Measurements from ENCODE around the gene RBBP5. TPM values are rescaled to one million over a fixed set of nuclear protein-coding genes. Genes with fewer than 3 reads are reported as not detected.

RBBP5 gene
- total RNA-seq, 1 experiment from 2014 or later, result 17.3 TPM

GRCh38 chr1:205102404-205102803, 19.4 kb downstream of the RBBP5 start:
- H3T11ph ChIP-seq (ENCODE audit: low read length), result no peak overlapping the region
- H4K8ac ChIP-seq (replicated peaks; ENCODE audit: insufficient read length, low read depth, low read length), result no peak overlapping the region
- no peak overlapping the region for H2BK15ac ChIP-seq (ENCODE audit: low read depth, low read length)
- no peak overlapping the region for H3K4me3 Mint-ChIP-seq
- WGBS (ENCODE audit: extremely low coverage, insufficient read length, low lambda C conversion rate), result no CpG with 5 or more reads among the region's 3 CpGs
- H2BK120ac ChIP-seq (ENCODE audit: low read depth, low read length, poor library complexity, severe bottlenecking), result no peak overlapping the region
- H3K23ac ChIP-seq (ENCODE audit: insufficient read length, low read depth, low read length), result no peak overlapping the region
- H3K79me1 ChIP-seq (ENCODE audit: insufficient read depth, low read depth, low read length, poor library complexity, severe bottlenecking), result peaks cover 7% of the 10 kb centered on the region
- H3K4ac ChIP-seq (ENCODE audit: low read depth, low read length), result no peak overlapping the region
- no peak overlapping the region for H2AK5ac ChIP-seq (ENCODE audit: insufficient read length, low read length)
- no peak overlapping the region for H3K27ac Mint-ChIP-seq
- H3K4me1 Mint-ChIP-seq, result no peaks in the 10 kb centered on the region
- no peak overlapping the region for H4K5ac ChIP-seq (ENCODE audit: insufficient read length, low read depth, low read length)
- no peaks in the 10 kb centered on the region for H3K4me1 ChIP-seq (ENCODE audit: insufficient read depth, low read length)
- H2BK20ac ChIP-seq (ENCODE audit: low read depth, low read length, poor library complexity, severe bottlenecking), result no peak overlapping the region
- no peaks in the 10 kb centered on the region for H3K27me3 ChIP-seq (ENCODE audit: insufficient read depth, low read length)
- no peak overlapping the region for H3K9ac ChIP-seq (ENCODE audit: extremely low read depth, insufficient read length, low read length)
- no peaks in the 10 kb centered on the region for H4K20me1 ChIP-seq (ENCODE audit: control insufficient read depth, insufficient read depth, insufficient read length)
- H3K9me3 Mint-ChIP-seq, result no peaks in the 10 kb centered on the region
- H3K56ac ChIP-seq (ENCODE audit: insufficient read length, low read depth, low read length), result no peak overlapping the region
- DNase-seq, result no peak
- no peak overlapping the region for H2BK5ac ChIP-seq (ENCODE audit: insufficient read length, low read length)
- H3K23me2 ChIP-seq (ENCODE audit: insufficient read length, low read depth, low read length, poor library complexity, severe bottlenecking), result no peaks in the 10 kb centered on the region
- H4K91ac ChIP-seq (ENCODE audit: insufficient read length, low read depth, low read length), result no peak overlapping the region
- H3K27me3 Mint-ChIP-seq (ENCODE audit: low read depth), result no peaks in the 10 kb centered on the region
- no peaks in the 10 kb centered on the region for H3K9me3 ChIP-seq (ENCODE audit: control insufficient read depth, low read depth, low read length)
- H3K79me2 ChIP-seq (ENCODE audit: insufficient read depth, low read length), result no peaks in the 10 kb centered on the region
- TF ChIP-seq CTCF (conservative IDR thresholded peaks at IDR 0.05), result no peak
- no peak overlapping the region for H3K14ac ChIP-seq (ENCODE audit: insufficient read depth, low read length)
- no peak overlapping the region for H3K4me2 ChIP-seq (ENCODE audit: insufficient read depth, insufficient read length, low read length)
- H3K36me3 Mint-ChIP-seq (ENCODE audit: insufficient read depth in 1 of 3, low read depth in 3 of 3), result peaks cover 49 to 91% (median 91%) of the 10 kb centered on the region in 3 experiments; a peak in 6 of 7 replicates
- H3K18ac ChIP-seq (ENCODE audit: insufficient read length, low read depth, low read length), result no peak overlapping the region
- H2AFZ ChIP-seq (ENCODE audit: low read length), result no peak overlapping the region
- H2BK12ac ChIP-seq (ENCODE audit: insufficient read length, low read depth, low read length), result no peak overlapping the region
- no peak overlapping the region for H3K27ac ChIP-seq (ENCODE audit: insufficient read length, low read depth, low read length)
